ENCODE data around the gene CLK1.
"Not testable (repeated sequence)": the region's sequence is repeated elsewhere in the genome, so short reads cannot be mapped to it uniquely, and the experiment has no call there.

CLK1 gene

DNA sequence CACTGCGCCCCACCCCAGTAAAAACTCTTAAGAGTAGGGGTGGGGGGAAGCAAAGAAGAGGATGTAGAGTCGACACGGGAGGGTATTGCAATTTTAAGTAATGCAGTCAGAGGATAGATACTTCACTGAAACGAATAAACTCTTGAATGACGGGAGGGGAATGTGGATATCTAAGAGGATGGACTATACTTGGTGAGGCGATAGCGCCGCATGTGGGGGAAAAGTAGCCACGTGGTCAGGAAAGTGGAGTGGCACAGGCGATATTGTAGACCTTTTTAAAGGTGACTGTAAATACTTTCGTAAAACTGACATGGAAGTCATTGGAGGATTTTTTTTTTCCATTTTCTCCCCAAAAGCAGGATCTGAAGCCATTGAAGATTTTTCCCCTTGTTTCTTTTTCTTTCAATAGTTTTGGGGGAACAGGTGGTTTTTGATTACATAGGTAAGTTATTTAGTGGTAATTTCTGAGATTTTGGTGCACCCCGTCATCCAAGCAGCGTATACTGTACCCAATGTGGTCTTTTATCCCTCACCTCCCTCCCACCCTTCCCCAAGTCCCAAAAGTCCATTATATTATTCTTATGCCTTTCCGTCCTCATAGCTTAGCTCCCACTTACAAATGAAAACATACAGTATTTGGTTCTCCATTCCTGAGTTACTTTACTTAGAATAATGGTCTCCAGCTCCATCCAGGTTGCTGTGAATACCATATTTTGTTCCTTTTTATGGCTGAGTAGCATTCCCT lies 13.8 kb downstream of the CLK1 start:
- no peak for DNase-seq

- no peak for DNase-seq
Measured at GRCh38 chr2:200847939-200848338, 16.5 kb downstream of the CLK1 start.

DNA sequence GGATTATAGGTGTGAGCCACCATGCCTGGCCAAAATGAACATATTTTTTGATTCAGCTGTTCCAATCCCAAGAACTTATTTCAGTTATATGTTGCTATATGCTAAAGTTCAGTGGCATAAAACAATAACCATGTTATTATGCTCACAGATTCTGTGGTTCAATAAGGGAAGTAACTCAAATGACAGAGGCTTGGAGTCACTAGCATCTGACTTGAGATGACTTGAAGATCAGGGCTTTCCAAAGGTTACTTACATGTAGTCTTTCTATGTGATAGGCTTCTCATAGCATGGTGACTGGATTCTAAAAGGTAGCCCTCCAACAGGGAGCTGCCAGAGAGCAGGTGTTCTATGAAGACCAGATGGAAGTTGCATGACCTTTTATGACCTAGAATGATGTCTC lies 17.2 kb downstream of the CLK1 start:
- no peak for DNase-seq

GRCh38 chr2:200845669-200846325 lies 18.7 kb downstream of the CLK1 start:
- no peak for DNase-seq

DNA sequence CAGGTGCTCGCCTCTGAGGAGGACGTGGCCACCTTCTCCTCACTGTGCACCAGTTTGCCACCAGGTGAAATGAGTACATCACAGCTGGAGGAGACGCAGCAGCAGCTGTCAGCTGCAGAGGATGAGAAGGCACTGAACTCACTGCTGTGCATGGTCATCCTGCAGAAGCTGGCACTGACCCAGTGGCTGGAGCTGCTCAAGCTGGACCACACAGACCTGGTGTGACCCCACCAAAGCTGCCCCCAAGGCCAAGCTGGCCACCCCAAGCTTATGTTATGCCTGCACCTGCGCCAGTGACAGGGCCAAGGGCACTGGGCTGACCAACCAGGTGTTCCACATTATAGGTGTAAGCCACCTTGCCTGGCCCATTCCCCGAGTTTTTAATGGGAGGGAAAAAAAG lies 19.3 kb downstream of the CLK1 start:
- no peak for DNase-seq

DNA sequence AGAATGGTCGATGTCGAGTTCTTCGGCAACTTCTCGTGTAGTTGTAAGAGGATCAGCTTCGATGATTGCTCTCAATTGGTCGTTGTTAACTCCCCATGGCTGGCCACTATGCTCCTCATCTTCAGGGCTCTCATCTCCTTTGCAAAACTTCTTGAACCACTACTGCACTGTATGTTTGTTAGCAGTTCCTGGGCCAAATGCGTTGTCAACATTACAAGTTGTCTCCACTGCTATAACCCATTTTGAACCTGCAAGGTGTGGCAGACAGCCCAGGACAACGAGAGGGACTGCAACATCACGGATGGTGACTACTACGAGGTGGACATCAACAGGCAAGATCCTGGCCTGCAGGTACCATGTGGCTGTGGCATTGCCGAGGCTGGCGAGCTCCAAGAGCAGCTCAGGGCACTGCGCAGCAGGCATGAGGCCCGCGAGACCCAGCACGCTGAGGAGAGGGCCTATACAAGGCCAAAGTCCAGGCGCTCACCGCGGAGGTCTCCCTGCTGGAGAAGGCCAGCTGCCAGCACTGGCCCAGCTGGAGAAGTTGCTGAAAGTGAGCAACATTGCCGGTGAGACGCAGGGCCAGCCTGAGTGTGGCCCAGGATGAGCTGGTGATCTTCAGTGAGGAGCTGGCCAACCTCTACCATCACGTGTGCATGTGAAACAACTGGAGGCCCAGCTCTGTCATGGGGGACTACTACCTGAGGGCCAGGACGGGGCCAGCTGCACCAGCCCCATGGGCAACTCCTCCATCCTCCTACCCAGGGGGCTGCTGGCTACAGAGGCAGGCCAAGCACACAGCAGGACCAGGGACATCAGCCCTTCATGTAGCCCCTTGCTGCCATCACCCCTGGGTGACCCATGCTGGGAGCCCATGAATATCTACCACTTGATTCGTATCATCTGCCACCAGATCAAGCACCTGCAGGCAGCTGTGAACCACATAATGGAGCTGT lies 20.2 kb downstream of the CLK1 start:
- DNase-seq = no peak

GRCh38 chr2:200839513-200839912 lies 24.9 kb downstream of the CLK1 start:
- DNase-seq = no peak

- no peak for DNase-seq
Measured at GRCh38 chr2:200834701-200835100, 29.8 kb downstream of the CLK1 start.

GRCh38 chr2:200829258-200829655 lies 35.2 kb downstream of the CLK1 start:
- DNase-seq = no peak

GRCh38 chr2:200828572-200829257 lies 35.7 kb downstream of the CLK1 start:
- no peak for DNase-seq

DNA sequence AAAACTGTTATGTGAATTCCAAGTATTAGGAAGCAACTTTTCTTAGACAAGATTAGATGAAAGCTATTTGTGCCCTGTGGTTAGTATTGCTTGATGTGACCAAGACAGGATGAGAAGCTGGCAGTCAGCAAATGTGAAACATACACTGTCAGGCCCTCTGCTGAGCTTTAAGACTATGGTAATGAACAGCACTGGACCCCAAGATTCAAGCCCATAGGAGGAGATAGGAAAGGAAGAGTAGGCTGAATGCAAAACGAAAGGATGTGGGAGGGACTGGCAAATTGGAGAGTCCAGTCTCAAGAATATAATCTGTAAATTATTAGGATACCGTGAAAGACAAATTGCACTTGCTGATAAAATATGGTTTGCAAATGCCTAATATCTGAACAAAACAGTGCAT lies 36.4 kb downstream of the CLK1 start:
- DNase-seq = no peak

DNA sequence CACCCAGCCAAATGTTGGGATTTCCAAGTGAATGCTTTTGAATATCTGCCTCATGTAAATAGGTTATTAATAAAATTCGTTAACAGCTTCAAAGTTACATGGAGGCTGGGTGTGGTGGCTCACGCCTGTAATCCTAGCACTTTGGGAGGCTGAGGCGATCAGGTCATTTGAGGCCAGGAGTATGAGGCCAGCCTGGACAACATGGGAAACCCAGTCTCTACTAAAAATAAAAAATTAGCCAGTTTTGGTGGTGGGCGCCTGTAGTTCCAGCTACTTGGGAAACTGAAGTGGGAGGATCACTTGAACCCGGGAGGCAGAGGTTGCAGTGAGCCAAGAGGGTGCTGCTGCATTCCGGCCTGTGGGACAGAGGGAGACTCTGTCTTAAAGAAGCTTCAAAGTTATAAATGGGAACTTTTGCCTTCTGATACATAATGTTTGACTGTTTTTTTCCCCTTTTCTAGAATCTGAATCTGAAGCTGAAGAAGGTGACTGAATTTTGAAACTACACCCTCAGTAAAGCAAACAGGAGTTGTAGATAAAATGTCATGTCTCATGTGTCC lies 42.7 kb downstream of the CLK1 start:
- no peak for DNase-seq

DNA sequence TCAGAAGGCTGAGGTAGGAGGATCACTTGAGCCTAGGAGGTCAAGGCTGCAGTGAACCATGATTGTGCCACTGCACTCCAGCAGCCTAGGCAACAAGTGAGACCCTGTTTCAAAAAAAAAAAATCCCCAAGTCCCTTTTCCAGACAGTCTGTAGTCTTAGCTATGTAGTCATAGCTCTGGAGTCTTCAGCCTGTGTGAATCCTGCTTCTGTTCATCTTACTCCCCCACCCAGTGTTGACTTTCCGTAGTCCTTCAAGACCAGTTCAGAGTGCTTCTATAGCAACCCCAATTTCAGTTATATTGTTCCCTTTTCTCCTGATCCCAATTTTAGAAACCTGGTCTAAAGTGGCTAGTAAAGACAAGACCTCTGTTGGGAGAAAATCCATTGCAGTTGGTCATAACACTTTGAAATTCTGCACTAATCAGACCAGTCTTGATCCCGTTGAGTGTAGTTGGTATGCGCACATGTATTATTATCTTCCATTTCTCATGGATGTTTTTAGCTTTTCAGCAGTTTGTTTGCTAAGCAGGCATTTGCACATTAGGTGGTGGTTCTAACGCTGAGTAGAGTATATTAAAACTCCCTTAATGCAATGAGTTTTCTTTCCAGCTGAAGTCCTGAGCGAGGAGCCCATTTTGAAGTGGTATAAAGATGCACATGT lies 43.8 kb downstream of the CLK1 start:
- DNase-seq = no peak

GRCh38 chr2:200818732-200819131 lies 45.7 kb downstream of the CLK1 start:
- DNase-seq = not testable (repeated sequence)

- no peak for DNase-seq
Measured at GRCh38 chr2:200814917-200815316, 49.5 kb downstream of the CLK1 start.

GRCh38 chr2:200814276-200814815 lies 50.1 kb downstream of the CLK1 start:
- no peak for DNase-seq

- DNase-seq = peak; percentile 70
Measured at GRCh38 chr2:200812122-200813022, 52.1 kb downstream of the CLK1 start.

DNA sequence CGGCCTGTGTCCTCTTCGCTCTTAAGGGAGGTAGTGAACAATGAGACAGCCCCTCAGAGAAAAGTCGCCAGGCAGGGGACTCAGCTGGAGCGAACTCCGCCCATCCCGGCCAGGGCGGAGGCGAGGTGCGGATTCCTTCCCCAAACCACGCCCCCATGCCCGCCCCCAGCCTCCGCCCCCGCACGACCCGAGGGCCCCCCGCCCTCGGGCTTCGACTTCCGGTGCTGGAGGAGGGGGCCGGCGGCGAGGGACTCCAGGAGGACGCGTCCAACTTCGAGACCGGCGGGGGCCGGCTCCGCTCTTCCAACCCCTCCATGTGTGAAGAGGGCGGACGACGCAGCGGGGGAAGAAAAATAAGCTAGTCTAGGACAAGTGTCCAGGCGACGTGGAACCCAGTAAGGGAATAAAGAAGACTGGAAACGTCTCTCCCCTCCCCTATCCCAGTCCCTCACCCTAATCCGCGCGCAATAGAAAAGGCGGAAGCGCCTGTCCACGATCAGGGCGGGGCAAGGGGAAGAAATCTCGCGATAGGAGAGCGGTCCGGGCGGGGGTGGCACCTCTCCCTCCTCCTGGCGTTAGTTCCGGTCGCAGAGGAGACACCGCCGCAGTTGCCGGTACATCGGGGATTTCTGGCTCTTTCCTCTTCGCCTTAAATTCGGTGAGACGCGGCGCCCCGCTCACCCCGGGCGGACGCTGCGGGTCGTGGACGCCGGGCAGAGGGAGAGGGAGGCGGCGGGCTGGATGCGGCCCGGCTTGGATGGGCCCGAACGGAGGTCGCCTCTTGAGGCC lies 52.9 kb downstream of the CLK1 start, which contains the start of gene BZW1:
TSS of gene BZW1 (plus strand) at position 578 of the 789 bp plus-strand sequence. CDS start 1,308 bp downstream, outside the sequence.
- DNase-seq = peak; percentile 97

- no peak for DNase-seq
Measured at GRCh38 chr2:200810998-200811332, 53.5 kb downstream of the CLK1 start.
